Measurements from ENCODE around the gene STK11IP. TPM values are rescaled to one million over a fixed set of nuclear protein-coding genes. Genes with fewer than 3 reads are reported as not detected.

The STK11IP gene
- total RNA-seq, 2 experiments from 2014 or later = 28.7 to 28.9 TPM

DNA sequence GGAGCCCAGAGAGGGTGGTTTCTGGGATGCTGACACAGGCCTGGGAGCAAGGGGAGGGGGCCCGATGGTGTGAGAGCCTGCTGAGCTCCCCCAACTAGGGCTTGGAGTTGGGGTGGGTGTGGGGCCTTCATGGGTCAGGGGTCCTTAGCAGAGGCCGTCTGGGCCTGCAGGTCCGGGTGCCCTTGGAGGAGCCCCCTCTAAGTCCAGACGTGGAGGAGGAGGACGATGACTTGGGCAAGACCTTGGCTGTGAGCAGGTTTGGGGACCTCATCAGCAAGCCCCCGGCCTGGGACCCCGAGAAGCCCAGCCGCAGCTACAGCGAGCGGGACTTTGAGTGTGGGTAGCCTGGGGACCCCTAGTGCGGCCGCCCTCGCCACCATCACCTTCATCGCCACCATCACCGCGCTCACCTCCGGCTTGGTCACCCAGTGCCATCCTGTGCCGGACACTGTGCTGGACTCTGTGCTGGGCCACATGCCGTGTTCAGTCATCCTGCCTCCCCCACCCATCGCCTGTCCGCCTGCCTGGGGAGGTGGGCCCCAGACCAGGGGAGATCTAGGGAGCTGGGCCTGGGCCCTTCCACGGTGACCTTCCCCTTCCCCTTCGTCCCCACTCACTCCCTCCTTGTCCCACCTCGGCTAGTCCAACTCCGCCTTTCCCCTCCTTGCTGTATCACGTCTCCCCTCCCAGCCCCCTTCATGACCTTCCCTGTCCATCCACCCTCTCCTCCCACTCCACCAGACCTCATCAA lies 30.8 kb downstream of the STK11IP start:
- Mint-ChIP-seq H3K27me3 (peaks cover 15% of the 10 kb centered on the region), H3K4me1 (ENCODE audit: low read depth) (peaks cover 4% of the 10 kb centered on the region), H3K36me3 (no peaks in the 10 kb centered on the region), H3K4me3 (no peak overlapping the region), H3K9me3 (no peaks in the 10 kb centered on the region), H3K27ac (no peak overlapping the region)
- ChIA-PET POLR2A (no interaction called here), CTCF (interaction anchor here (4.5 kb wide), 1 partner anchor 14 kb away, joined by 15 read pairs; no protein-coding TSS in a partner anchor)
- intact Hi-C loops (cut with micrococcal nuclease) = no loop called here
- DNase-seq = no peak

DNA sequence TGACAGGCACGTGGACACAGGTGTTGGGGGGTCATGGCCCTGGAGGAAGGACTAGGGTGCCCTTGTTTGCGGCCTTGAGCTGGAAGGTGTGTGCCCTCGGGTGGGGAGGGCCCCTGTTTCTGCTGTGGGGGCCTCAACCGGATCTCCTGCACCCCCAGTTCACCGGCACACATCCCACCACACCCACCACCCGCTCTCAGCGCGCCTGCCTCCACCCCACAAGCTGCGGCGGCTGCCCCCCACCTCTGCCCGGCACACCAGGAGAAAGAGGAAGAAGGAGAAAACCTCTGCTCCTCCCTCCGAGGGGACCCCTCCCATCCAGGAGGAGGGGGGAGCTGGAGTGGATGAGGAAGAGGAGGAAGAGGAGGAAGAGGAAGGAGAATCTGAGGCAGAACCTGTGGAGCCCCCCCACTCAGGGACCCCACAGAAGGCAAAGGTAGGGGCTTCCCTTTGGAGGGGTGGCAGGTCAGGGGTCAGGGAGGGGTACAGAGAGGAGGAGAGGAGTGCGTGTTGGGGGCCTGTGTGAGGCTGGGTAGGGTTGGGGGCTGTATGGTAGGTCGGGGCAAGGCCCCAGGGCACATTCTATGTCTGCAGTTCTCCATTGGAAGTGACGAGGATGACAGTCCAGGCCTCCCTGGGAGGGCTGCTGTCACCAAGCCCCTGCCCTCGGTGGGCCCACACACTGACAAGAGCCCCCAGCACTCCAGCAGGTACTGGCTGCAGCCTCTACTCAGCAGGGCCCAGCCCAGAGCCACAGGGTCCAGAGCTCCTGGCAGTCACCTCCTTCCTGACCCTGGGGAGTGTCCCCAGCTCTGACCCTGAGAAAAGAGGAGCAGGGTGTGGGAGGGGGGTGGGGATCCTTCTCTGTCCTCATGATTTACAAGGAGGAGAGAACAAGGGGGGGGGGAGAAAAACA lies 31.6 kb downstream of the STK11IP start:
- CTCF ChIA-PET = interaction anchor here (1.5 to 4.5 kb wide), 2 partner anchors 13 to 88 kb away, joined by 4 to 15 read pairs; no protein-coding TSS in a partner anchor
- no peak overlapping the region for H3K4me3 Mint-ChIP-seq
- no peak overlapping the region for H3K27ac Mint-ChIP-seq
- H3K36me3 Mint-ChIP-seq = no peaks in the 10 kb centered on the region
- no peak for DNase-seq
- POLR2A ChIA-PET = no interaction called here
- H3K4me1 Mint-ChIP-seq (ENCODE audit: low read depth) = peaks cover 4% of the 10 kb centered on the region
- peaks cover 15% of the 10 kb centered on the region for H3K27me3 Mint-ChIP-seq
- intact Hi-C loops (cut with micrococcal nuclease) = no loop called here
- H3K9me3 Mint-ChIP-seq = no peaks in the 10 kb centered on the region

GRCh38 chr2:219629976-219630695 lies 32.5 kb downstream of the STK11IP start:
- Mint-ChIP-seq H3K4me3 (no peak overlapping the region), H3K36me3 (no peaks in the 10 kb centered on the region), H3K4me1 (ENCODE audit: low read depth) (peaks cover 4% of the 10 kb centered on the region), H3K27ac (no peak overlapping the region), H3K9me3 (no peaks in the 10 kb centered on the region), H3K27me3 (peaks cover 15% of the 10 kb centered on the region)
- DNase-seq = no peak
- intact Hi-C loops (cut with micrococcal nuclease) = no loop called here
- ChIA-PET CTCF (interaction anchor here (1.5 to 4.5 kb wide), 2 partner anchors 12 to 89 kb away, joined by 4 to 15 read pairs; no protein-coding TSS in a partner anchor), POLR2A (no interaction called here)

DNA sequence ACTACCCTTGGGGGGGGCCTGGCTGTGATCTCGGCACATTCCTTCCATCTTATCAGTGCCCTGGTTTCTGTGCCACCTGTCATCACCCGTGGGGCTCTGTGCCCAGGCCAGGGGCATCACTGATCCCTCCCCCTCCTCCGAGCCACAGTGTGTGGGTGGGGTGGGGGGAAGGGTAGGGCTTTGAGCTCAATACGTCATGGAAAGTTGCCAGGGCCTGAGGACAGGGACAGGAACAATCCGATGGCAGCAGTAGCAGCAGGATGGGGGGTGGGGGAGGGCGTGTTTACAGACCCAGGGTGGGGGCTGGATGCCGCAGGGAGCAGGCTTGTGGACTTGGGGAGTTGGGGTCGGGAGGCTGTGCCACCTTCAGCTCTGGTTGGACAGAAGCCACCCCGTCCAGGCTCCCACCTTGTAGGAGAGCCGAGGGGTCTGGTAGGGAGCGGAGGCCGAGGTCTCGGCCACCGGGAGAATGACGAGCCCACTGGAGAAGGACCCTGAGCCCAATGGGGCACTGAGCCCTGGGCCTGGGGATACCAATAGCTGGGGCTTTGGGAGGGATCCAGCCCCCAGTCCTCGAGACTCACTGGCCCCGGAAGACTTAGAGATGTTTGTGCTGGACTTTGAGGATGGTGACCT lies 33.2 kb downstream of the STK11IP start:
- DNase-seq = no peak
- CTCF ChIA-PET = interaction anchor here (1.5 to 4.5 kb wide), 2 partner anchors 12 to 89 kb away, joined by 4 to 15 read pairs; no protein-coding TSS in a partner anchor
- Mint-ChIP-seq H3K4me1 (ENCODE audit: low read depth) (peaks cover 4% of the 10 kb centered on the region), H3K4me3 (no peak overlapping the region), H3K27me3 (peaks cover 15% of the 10 kb centered on the region), H3K9me3 (no peaks in the 10 kb centered on the region), H3K27ac (no peak overlapping the region), H3K36me3 (no peaks in the 10 kb centered on the region)
- POLR2A ChIA-PET = no interaction called here
- intact Hi-C loops (cut with micrococcal nuclease) = no loop called here

DNA sequence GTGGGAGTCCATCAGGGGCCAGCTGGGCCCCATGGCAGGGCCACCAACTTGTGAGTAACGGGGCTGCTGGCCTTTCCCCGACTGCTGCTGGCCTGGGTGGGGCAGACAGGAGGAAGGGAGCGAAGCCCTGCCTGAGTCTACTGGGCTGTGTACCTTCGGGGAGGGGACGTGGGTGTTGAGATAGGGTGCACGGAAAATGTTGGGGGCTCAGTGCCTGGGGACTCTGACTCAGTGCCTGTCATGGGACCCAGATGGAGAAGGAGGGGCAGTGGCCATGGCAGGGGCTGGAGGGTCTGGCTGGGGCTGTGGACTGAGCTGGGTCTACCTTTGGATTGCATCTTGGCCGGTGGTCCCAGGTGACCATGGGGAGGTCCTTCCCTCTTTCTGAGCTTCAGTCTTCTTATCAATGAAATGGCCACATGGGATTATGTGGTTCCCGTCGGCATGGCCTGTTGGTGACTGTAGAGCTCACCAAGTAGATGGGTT lies 33.8 kb downstream of the STK11IP start:
- no peak for DNase-seq
- H3K4me1 Mint-ChIP-seq (ENCODE audit: low read depth) = peaks cover 4% of the 10 kb centered on the region

GRCh38 chr2:219631904-219632759 lies 34.5 kb downstream of the STK11IP start:
- POLR2A ChIA-PET = no interaction called here
- no peak for DNase-seq
- Mint-ChIP-seq H3K36me3 (no peaks in the 10 kb centered on the region), H3K4me1 (ENCODE audit: low read depth) (no peaks in the 10 kb centered on the region), H3K9me3 (no peaks in the 10 kb centered on the region), H3K27ac (no peak overlapping the region), H3K4me3 (no peak overlapping the region), H3K27me3 (peaks cover 12% of the 10 kb centered on the region)
- CTCF ChIA-PET = interaction anchor here (4.5 kb wide), 1 partner anchor 10 kb away, joined by 15 read pairs; no protein-coding TSS in a partner anchor
- intact Hi-C loops (cut with micrococcal nuclease) = no loop called here

More for the DNA sequence above, 33.8 kb downstream of the STK11IP start:
- Mint-ChIP-seq H3K4me3 (no peak overlapping the region), H3K9me3 (no peaks in the 10 kb centered on the region), H3K36me3 (no peaks in the 10 kb centered on the region), H3K27me3 (peaks cover 14% of the 10 kb centered on the region), H3K27ac (no peak overlapping the region)
- CTCF ChIA-PET = interaction anchor here (4.5 kb wide), 1 partner anchor 11 kb away, joined by 15 read pairs; no protein-coding TSS in a partner anchor
- POLR2A ChIA-PET = no interaction called here
- intact Hi-C loops (cut with micrococcal nuclease) = no loop called here

- peaks cover 12% of the 10 kb centered on the region for H3K27me3 Mint-ChIP-seq
These were observed 35.1 kb downstream of the STK11IP start for GRCh38 chr2:219632760-219633105.

GRCh38 chr2:219633276-219634065 lies 35.8 kb downstream of the STK11IP start:
- ChIA-PET CTCF (interaction anchor here (1.6 kb wide), 1 partner anchor 9 kb away, joined by 4 read pairs; no protein-coding TSS in a partner anchor), POLR2A (no interaction called here)
- H3K4me3 Mint-ChIP-seq = no peak overlapping the region
- H3K36me3 Mint-ChIP-seq = no peaks in the 10 kb centered on the region
- no peaks in the 10 kb centered on the region for H3K9me3 Mint-ChIP-seq
- H3K27ac Mint-ChIP-seq = no peak overlapping the region
- DNase-seq = peak; percentile 3
- H3K4me1 Mint-ChIP-seq (ENCODE audit: low read depth) = no peaks in the 10 kb centered on the region
- intact Hi-C loops (cut with micrococcal nuclease) = no loop called here
- H3K27me3 Mint-ChIP-seq = peaks cover 12% of the 10 kb centered on the region

More at GRCh38 chr2:219632760-219633105, 35.1 kb downstream of the STK11IP start:
- ChIA-PET POLR2A (no interaction called here), CTCF (interaction anchor here (4.5 kb wide), 1 partner anchor 10 kb away, joined by 15 read pairs; no protein-coding TSS in a partner anchor)
- H3K4me3 Mint-ChIP-seq = no peak overlapping the region
- H3K9me3 Mint-ChIP-seq = no peaks in the 10 kb centered on the region
- intact Hi-C loops (cut with micrococcal nuclease) = no loop called here
- H3K27ac Mint-ChIP-seq = no peak overlapping the region
- no peaks in the 10 kb centered on the region for H3K36me3 Mint-ChIP-seq
- DNase-seq = no peak
- no peaks in the 10 kb centered on the region for H3K4me1 Mint-ChIP-seq (ENCODE audit: low read depth)

- CTCF ChIA-PET = interaction anchor here (1.6 kb wide), 1 partner anchor 8 kb away, joined by 4 read pairs; no protein-coding TSS in a partner anchor
- POLR2A ChIA-PET = no interaction called here
- Mint-ChIP-seq H3K4me1 (ENCODE audit: low read depth) (no peaks in the 10 kb centered on the region), H3K36me3 (no peaks in the 10 kb centered on the region), H3K4me3 (no peak overlapping the region), H3K27me3 (peaks cover 11% of the 10 kb centered on the region), H3K27ac (no peak overlapping the region), H3K9me3 (no peaks in the 10 kb centered on the region)
- intact Hi-C loops (cut with micrococcal nuclease) = no loop called here
- DNase-seq = no peak
These were observed 36.7 kb downstream of the STK11IP start for GRCh38 chr2:219634171-219634940.

Data from activated CD4-positive, alpha-beta memory T cell treated with anti-CD3 and anti-CD28 coated beads for 36 hours (primary cell).